GM19099 (cell line): ENCODE results near the gene AHCYL2.

Source experiments
- POLR2A ChIP-seq: IDR thresholded peaks from 3 replicates; pipeline ENCODE4 v1.6.1; 2011; ENCODE audit warnings: low read depth; ENCODE audit not compliant: insufficient read length; ENCODE audit errors: extremely low read depth

The AHCYL2 gene

GRCh38 chr7:129456421-129456820 is 231.6 kb downstream of the AHCYL2 start:
- no peak for TF ChIP-seq POLR2A

- no peak for TF ChIP-seq POLR2A
Observed at GRCh38 chr7:129457101-129457500, 232.3 kb downstream of the AHCYL2 start.

GRCh38 chr7:129458171-129458570 is 233.3 kb downstream of the AHCYL2 start:
- no peak for TF ChIP-seq POLR2A

- no peak for TF ChIP-seq POLR2A
Observed at GRCh38 chr7:129461809-129462208, 237.0 kb downstream of the AHCYL2 start.

- no peak for TF ChIP-seq POLR2A
Observed at GRCh38 chr7:129462420-129462819, 237.6 kb downstream of the AHCYL2 start.

GRCh38 chr7:129464194-129464593 is 239.4 kb downstream of the AHCYL2 start:
- TF ChIP-seq POLR2A, result no peak

- TF ChIP-seq POLR2A, result no peak
Observed at GRCh38 chr7:129465080-129465479, 240.2 kb downstream of the AHCYL2 start.

- TF ChIP-seq POLR2A, result no peak
Observed at GRCh38 chr7:129466796-129467195, 242.0 kb downstream of the AHCYL2 start.

- TF ChIP-seq POLR2A, result no peak
Observed at GRCh38 chr7:129468087-129468486, 243.3 kb downstream of the AHCYL2 start.

GRCh38 chr7:129468547-129468946 is 243.7 kb downstream of the AHCYL2 start:
- TF ChIP-seq POLR2A, result no peak

GRCh38 chr7:129469930-129470329 is 245.1 kb downstream of the AHCYL2 start:
- no peak for TF ChIP-seq POLR2A

- TF ChIP-seq POLR2A, result no peak
Observed at GRCh38 chr7:129470411-129470810, 245.6 kb downstream of the AHCYL2 start.

GRCh38 chr7:129471402-129471827 is 246.6 kb downstream of the AHCYL2 start:
- no peak for TF ChIP-seq POLR2A
